Adrenal gland (tissue), 12 donors: ENCODE results near the gene TBPL2. TPM values are rescaled to one million over a fixed set of nuclear protein-coding genes. Genes with fewer than 3 reads are reported as not detected.

Experiments used
- DNase-seq, 7 donors: peaks; one replicate each; pipeline ENCODE4 v3.0.0-alpha.2; 2019 to 2020
- H3K27ac ChIP-seq, 5 donors: fragments of 200-600 bp; sonication (generic) in 4 of 5; 1 replicate in 3 of 5; 2 replicates in 2 of 5; pipeline versions ENCODE4 v1.5.1 to v1.8.0; 2016 to 2020; ENCODE audit warnings: mild to moderate bottlenecking in 1 of 5
- H3K27me3 ChIP-seq: fragments of 200-600 bp; 2 replicates; pipeline ENCODE4 v1.8.0; 2021
- H3K36me3 ChIP-seq, 2 donors: fragments of 200-600 bp; replicated peaks in 1 of 2; 1 replicate in 1 of 2; 2 replicates in 1 of 2; pipeline versions ENCODE4 v1.5.1 to v1.8.0; 2018 to 2022
- H3K4me1 ChIP-seq, 2 donors: fragments of 200-600 bp; replicated peaks in 1 of 2; 1 replicate in 1 of 2; 2 replicates in 1 of 2; pipeline versions ENCODE4 v1.5.1 to v1.8.0; 2018 to 2021
- H3K4me3 ChIP-seq, 4 donors: fragments of 200-600 bp; sonication (generic) in 3 of 4; one replicate each; pipeline ENCODE4 v1.5.1; 2016 to 2018
- H3K9me3 ChIP-seq, 3 donors: fragments of 200-600 bp; sonication (generic) in 1 of 3; replicated peaks in 1 of 3; 1 replicate in 2 of 3; 2 replicates in 1 of 3; pipeline versions ENCODE4 v1.5.1 to v1.8.0; 2016 to 2021
- POLR2A ChIP-seq, 2 donors: fragments of 450-650 bp; IDR thresholded peaks; one replicate each; pipeline ENCODE4 v1.6.1; 2017; ENCODE audit warnings: antibody characterized with exemption in 2 of 2, mild to moderate bottlenecking in 2 of 2, moderate library complexity in 1 of 2
- WGBS, 4 donors: extraction: QIAGEN DNeasy Blood & Tissue Kit in 2 of 4; methylation state at CpG; one replicate each; pipeline versions ENCODE4 v1.1.5 to v1.1.7; 2013 to 2017; 5-methylcytosine and 5-hydroxymethylcytosine counted together
- intact Hi-C, 2 donors: fragments of 100-400 bp; cut with DNase I; formaldehyde crosslinking; loops; one replicate each; pipeline versions ENCODE4 v1.14.1 to v1.15.0; 2022 to 2023
- polyA plus RNA-seq, 3 donors: library from polyadenylated mRNA; stranded (reverse); fragments of 200-250 nt in 2 of 3; fragments of 350-450 nt in 1 of 3; fragmentation: Illumina TruSeq in 1 of 3; extraction: RNeasy Lipid Tissue Mini Kit (QIAGEN cat#74804) in 1 of 3; gene quantifications; one replicate each; pipeline ENCODE4 v1.2.3, GENCODE V29; 2013 to 2014
- total RNA-seq, 9 donors: library from RNA; depleted of rRNA in 4 of 9; stranded (reverse); fragments of >200 nt in 4 of 9; fragments of 120-200 nt in 1 of 9; fragmentation: NEBNext Ultra II Directional in 1 of 9; extraction: Animal tissue kit (Norgen Biotek cat#: 25700) in 1 of 9; gene quantifications; one replicate each; pipeline versions ENCODE4 v1.1.0 to v1.2.4, GENCODE V29; 2013 to 2023
- TF ChIP-seq, protein P1 (sequence below), 6 experiments: fragments of 450-650 bp in 4 of 6; fragments of 200-600 bp in 2 of 6; sonication (generic) in 1 of 6; IDR thresholded peaks; 1 replicate in 5 of 6; 2 replicates in 1 of 6; pipeline versions ENCODE4 v1.5.1 to v1.8.0; 2016 to 2021; ENCODE audit warnings: antibody characterized with exemption in 6 of 6, mild to moderate bottlenecking in 2 of 6, moderate library complexity in 1 of 6
- donor health status: healthy with polysubstance abuse.
- donor health status: Bipolar disorder and iron deficiency.
- donor health status: DM: yes; HTN: yes; CAD: no.
- donor health status: DM: no; HTN: no; CAD: no.
- donor health status: DM: no; HTN: no; CAD: no.
- donor health status: DM: yes; HTN: yes; CAD: no.

Gene TBPL2
- total and polyA plus RNA-seq, 12 donors: 0.06 TPM; not detected in 11

GRCh38 chr14:55418411-55418810, 22.0 kb downstream of the TBPL2 start:
- 39 to 52% (median 44%) methylated on average over 6 of the region's 6 CpGs for WGBS, 4 donors
- Histone ChIP-seq H3K36me3 (no peaks in the 10 kb centered on the region), H3K9me3 (no peaks in the 10 kb centered on the region), H3K27me3 (no peaks in the 10 kb centered on the region), H3K27ac (no peak overlapping the region), H3K4me1 (no peaks in the 10 kb centered on the region), H3K4me3 (no peak overlapping the region)
- DNase-seq: peak in 1 of 7 donors; percentile 17
- intact Hi-C loops: no loop called here
- TF ChIP-seq, protein P1, sequence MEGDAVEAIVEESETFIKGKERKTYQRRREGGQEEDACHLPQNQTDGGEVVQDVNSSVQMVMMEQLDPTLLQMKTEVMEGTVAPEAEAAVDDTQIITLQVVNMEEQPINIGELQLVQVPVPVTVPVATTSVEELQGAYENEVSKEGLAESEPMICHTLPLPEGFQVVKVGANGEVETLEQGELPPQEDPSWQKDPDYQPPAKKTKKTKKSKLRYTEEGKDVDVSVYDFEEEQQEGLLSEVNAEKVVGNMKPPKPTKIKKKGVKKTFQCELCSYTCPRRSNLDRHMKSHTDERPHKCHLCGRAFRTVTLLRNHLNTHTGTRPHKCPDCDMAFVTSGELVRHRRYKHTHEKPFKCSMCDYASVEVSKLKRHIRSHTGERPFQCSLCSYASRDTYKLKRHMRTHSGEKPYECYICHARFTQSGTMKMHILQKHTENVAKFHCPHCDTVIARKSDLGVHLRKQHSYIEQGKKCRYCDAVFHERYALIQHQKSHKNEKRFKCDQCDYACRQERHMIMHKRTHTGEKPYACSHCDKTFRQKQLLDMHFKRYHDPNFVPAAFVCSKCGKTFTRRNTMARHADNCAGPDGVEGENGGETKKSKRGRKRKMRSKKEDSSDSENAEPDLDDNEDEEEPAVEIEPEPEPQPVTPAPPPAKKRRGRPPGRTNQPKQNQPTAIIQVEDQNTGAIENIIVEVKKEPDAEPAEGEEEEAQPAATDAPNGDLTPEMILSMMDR (IDR thresholded peaks at IDR 0.05): no peak
- TF ChIP-seq POLR2A (IDR thresholded peaks at IDR 0.05): no peak

DNA sequence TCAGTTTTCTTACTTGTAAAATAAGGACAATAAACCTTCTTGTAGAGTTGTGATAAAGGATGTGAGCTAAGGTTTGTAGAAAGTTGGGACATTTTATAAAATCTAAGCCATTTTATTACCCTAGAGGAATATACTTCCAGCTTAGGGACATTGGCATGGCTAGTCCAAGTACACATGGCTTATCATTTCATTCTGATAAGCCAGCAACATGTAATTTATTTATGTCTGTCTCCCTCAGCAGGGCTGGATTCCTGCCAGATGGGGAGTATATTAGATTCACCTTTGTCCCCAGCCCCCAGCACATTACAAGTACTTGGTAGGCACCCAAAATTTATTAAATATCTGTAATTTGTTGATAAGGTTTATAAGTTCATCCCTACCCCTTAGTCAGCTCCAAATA, 22.5 kb downstream of the TBPL2 start:
- Histone ChIP-seq H3K27me3 (no peaks in the 10 kb centered on the region), H3K9me3 (no peaks in the 10 kb centered on the region), H3K27ac (no peak overlapping the region), H3K4me3 (no peak overlapping the region), H3K36me3 (no peaks in the 10 kb centered on the region), H3K4me1 (no peaks in the 10 kb centered on the region)
- intact Hi-C loops: no loop called here
- TF ChIP-seq, protein P1 (IDR thresholded peaks at IDR 0.05): no peak
- no peak for TF ChIP-seq POLR2A (IDR thresholded peaks at IDR 0.05)
- DNase-seq: no peak

- H3K36me3 ChIP-seq: no peaks in the 10 kb centered on the region
- H3K27ac ChIP-seq: no peak overlapping the region
- DNase-seq: no peak
- H3K9me3 ChIP-seq: no peaks in the 10 kb centered on the region
- no peak overlapping the region for H3K4me3 ChIP-seq
- intact Hi-C loops: no loop called here
- TF ChIP-seq POLR2A (IDR thresholded peaks at IDR 0.05): no peak
- TF ChIP-seq, protein P1 (IDR thresholded peaks at IDR 0.05): peak in 3 of 6 experiments; percentile 4 to 12 (median 7)
- no peaks in the 10 kb centered on the region for H3K27me3 ChIP-seq
- WGBS, 4 donors: 39 to 42% (median 41%) methylated on average over 5 of the region's 5 CpGs
- H3K4me1 ChIP-seq: peaks cover 5% of the 10 kb centered on the region in 2 donors
These were observed 23.6 kb downstream of the TBPL2 start for GRCh38 chr14:55416866-55417265.

DNA sequence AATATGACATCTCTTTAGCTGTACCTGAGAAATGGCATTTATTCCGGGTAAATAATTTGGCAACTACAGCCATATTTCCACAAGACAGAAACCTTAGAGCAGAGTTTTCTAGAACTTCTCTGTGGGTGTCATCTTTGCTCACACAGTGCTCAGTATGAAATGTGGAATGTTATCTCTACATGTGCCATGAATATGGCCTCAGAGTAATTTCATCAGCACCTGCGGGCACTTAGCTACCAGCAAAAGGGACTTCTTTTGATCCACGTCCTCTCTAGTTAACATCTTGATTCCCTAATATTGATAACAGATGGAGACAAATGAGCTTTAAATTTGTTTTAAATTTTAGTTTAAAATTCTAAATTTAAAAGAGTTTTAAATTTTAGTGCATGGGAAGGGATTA, 25.9 kb downstream of the TBPL2 start:
- intact Hi-C loops: no loop called here
- H3K27ac ChIP-seq: no peak overlapping the region
- TF ChIP-seq, protein P1 (IDR thresholded peaks at IDR 0.05): no peak
- no peak for TF ChIP-seq POLR2A (IDR thresholded peaks at IDR 0.05)
- no peaks in the 10 kb centered on the region for H3K27me3 ChIP-seq
- H3K9me3 ChIP-seq: no peaks in the 10 kb centered on the region
- no peak for DNase-seq
- H3K36me3 ChIP-seq: no peaks in the 10 kb centered on the region
- H3K4me1 ChIP-seq: peaks cover 5 to 20% of the 10 kb centered on the region in 2 donors
- 66 to 73% (median 70%) methylated on average over 3 of the region's 3 CpGs for WGBS, 4 donors
- no peak overlapping the region for H3K4me3 ChIP-seq
